Globus pallidus (tissue), 1 donor: ENCODE measurements around the gene ZNF148.

Experiments
- DNase-seq: peaks from one replicate; pipeline ENCODE4 v3.0.0-alpha.2; 2015; ENCODE audit warnings: low spot score

Gene ZNF148

DNA sequence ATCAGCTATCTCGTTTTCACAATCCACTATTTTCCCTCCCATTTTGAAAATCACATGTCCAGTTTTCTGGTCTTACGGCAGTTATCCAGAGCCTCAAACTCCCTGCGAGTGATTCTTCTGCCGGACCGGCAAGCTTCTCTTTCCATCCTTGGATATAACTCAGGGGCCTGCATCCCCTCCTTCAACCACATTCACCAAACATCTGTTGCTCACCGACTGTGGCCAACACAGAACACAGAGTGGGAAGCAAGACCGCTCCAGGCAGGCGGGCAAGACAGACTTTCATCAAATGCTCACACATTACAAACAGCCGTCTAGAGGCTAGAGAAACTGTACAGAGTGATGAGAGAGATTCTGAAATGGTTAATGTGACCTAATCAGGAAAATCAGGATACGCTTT lies 154.9 kb downstream of the ZNF148 start:
- no peak for DNase-seq

GRCh38 chr3:125219261-125219701 lies 155.8 kb downstream of the ZNF148 start:
- no peak for DNase-seq

DNA sequence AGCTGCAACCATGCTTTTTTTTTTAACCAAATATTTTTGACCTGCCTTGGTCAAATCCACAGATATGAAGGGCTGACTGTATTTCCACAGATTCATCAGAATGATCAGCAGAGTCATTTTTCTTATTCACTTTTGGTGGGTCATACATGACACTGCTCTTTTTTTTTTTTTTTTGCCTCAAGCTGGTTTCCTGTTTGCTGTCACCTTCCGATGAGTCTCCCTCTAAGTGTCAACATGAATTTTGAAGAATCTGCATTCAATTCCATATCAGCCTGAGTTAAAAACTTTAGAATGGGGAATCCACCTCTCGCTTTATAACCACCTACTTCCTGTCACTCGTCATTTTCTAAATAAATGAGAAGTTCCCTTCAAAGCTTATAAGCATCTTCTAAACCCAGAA lies 160.4 kb downstream of the ZNF148 start:
- DNase-seq, result no peak

GRCh38 chr3:125213946-125214542 lies 161.1 kb downstream of the ZNF148 start:
- no peak for DNase-seq

- no peak for DNase-seq
Observed at GRCh38 chr3:125213364-125213755, 161.8 kb downstream of the ZNF148 start.

DNA sequence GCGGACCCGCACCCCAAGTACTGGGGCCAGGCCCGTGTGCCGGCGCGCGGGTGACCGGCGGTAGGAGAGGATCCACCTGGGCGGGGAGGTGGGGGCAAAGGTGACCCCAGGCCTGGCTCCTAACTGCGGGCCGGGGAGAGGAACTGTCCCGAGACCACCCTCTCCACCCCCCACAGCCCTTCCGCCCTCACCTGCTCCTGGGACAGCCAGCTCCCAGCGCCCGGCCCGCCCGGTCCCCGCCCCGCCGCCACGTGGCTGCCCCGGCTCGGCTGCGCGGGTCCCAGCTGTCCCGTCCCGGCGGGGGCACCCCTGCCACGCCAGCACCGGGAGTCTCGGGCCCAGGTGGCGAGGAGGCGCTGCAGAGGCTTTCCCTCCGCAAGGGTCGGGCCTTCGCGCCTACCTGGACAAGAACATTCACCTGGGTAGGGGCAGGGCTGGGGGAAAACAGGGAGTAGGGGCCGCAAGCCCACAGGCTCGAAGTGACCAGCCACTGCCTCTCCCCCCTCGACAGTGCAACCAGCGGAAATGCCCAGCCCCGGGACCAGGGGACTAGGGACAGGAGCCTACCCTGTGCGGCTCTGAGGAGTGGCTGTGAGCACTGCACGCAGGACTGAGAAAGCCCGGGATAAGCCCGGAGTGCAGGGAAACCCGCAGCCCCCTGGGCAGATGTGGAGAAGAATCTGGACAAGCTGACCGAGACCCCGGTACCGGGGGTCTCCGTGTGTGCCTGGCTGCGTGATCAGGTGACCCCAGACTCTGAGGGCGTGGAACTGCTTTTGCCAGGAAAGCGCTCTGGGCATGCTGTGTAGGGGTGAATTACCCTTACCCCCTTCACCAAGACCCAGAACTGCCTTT lies 162.4 kb downstream of the ZNF148 start, which contains the start of gene SLC12A8:
Gene SLC12A8, minus strand, starts transcription at position 240 of the 855 bp plus-strand sequence. CDS start 1,399 bp downstream, outside the sequence.
- DNase-seq, result no peak

DNA sequence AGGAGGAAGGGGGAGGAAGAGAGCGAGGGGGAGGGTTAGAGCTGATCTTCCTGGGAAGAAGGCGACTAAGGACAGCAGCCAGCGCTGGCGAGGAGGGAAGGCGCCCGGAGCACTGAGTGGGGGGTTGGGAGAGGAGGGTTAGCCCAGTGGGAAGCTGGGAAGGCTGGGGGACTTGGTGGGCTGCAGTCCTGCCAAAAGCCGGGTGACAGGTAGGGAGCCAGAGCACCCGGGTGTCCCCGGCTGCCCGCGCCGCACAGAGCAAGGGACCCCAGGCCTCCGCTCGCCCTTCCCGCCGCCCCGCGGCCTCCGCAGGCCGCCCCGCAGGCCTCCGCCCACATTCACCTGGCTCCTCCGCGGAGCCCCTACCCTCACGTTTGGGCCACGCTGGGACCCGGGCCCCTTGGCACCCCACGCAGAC lies 163.0 kb downstream of the ZNF148 start:
- DNase-seq, result no peak

GRCh38 chr3:125211523-125212090 lies 163.5 kb downstream of the ZNF148 start:
- no peak for DNase-seq

GRCh38 chr3:125207949-125208568 lies 167.1 kb downstream of the ZNF148 start:
- no peak for DNase-seq

DNA sequence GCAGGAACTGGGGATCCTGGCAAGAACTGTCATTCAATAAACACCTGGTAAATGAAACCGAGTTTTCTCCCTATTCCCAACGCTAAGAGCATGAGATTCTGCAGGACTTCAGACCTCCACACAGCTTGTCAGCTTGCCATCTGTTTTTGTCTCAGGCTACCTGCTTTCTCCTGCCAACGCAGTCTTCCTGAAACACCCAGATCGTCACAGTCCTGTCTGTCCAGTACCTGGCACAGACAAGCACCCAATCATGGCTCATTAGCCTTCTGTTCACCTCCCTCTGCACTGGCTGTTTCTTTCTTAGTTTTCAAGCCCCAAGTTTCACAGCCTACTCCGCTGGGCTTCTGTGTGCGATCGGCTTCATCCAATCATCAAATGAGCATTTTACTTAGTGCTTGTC lies 167.6 kb downstream of the ZNF148 start:
- DNase-seq, result no peak

- no peak for DNase-seq
Observed at GRCh38 chr3:125206934-125207333, 168.2 kb downstream of the ZNF148 start.

GRCh38 chr3:125203731-125204130 lies 171.4 kb downstream of the ZNF148 start:
- no peak for DNase-seq

DNA sequence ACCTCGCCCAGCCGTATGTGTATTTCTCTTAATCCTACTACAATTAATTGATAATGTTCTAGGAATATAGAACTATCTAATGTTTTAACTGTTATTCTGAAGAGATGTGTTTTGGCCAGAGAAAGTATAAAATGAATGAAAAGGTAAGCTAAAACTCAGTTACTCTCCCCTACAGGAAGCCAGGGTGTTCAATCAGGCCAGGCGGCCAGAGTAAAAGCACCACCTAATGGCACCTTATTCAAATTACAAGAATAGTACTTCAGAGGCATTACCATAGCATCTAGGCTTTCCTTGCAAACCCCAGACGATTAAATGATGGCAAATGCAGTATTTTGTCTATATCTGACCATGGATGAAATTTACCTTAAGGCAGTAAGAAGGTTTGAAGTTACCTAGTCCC lies 172.9 kb downstream of the ZNF148 start:
- DNase-seq, result no peak

DNA sequence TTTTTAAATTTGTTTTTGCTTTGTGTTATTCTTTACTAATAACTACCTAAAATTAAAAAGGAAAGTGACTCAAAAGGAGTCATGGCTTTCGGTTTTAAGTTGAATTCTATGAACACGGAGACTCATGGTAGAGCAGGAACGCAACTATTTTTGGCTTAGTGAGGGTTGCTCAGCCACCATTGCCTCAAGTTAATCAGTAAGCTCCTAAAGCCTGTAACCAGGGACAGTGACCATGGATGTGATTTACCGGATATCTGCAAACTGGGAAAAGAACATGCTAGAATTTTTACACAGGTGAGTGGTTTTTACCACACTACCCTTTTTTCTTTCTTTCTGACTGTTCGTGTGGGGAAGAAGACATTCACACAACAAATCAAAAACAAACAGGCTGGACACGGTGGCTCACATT lies 174.4 kb downstream of the ZNF148 start:
- DNase-seq, result no peak

- DNase-seq, result no peak
Observed at GRCh38 chr3:125194849-125195601, 180.1 kb downstream of the ZNF148 start.

GRCh38 chr3:125194061-125194848 lies 180.9 kb downstream of the ZNF148 start:
- DNase-seq, result no peak

- DNase-seq, result no peak
Observed at GRCh38 chr3:125192190-125193035, 182.7 kb downstream of the ZNF148 start.

DNA sequence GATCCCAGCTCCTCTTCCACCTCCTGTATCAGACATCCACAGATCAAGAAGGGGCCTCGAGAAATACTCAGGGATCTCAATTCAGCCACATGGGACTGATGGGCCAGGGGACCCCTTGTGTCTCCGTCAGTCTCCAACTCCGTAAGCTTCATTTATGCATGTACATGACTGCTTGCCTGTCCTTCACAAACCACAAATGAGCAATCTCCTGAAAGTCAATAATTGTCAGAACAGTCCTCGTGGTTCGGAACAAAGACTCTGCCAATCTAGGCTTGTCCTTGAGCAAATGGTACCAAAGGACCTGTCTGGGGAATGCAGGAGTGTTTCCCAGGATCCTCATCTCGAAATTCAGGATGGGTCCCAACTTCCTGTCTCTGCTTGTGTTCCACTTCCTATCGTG lies 183.4 kb downstream of the ZNF148 start:
- DNase-seq, result no peak

DNA sequence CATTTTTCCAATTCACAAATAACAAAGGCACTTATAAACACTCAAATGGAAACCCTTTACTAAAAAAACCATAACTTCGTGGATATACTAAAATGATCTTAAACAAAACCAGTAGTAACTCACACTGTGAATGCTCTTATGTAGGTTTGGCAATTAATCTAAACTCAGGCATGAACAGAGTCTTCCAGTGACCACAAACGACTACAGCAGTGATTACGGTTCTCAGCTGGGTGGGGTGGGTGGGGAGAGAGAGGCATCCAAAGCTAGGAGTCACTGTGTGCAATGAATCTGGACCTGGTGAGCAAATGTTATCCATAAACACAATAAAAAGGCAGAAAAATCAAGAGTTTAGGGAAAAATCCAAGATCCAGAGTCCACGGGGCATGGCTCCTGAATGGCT lies 183.9 kb downstream of the ZNF148 start:
- no peak for DNase-seq

- DNase-seq, result no peak
Observed at GRCh38 chr3:125190786-125191185, 184.3 kb downstream of the ZNF148 start.
